ENCODE measurements around the gene SMC1A.

Gene SMC1A

DNA sequence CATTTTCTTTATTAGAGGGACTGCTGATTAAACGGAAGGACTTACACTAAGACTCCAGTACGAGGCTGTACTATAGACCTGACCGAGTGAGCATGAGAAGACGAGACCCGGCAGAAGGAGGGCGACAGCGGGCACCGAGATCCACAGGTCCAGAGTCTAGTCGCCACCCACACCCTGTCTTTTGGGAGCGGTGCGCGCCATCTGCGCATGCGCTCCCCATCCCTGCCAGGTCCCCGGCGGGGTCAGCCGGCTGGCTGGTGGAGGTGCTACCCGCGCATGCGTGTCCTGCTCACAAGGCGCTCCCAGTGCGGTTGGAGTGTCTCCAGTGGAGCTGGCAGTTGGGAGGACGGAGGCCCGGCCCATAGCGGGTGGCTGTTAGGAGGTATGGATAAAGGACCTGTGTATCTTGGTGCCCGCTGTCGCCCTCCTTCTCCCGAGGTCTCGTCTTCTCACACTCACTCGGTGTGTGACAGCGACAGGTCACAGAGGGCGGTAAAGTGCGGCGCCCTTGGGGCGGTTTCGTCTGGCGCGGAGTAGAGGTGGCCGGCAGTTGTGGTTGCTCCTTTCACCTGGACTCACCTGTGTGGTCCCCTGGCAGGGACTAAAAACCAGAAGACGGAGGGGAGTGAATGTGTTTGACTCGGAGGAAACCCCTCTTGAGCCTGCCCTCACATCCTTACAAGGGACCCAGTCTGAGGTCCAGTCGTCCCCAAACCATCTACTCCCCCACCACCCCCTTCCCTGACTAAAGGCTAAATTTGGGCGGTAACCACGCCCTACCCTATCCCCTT lies 19.3 kb upstream of the SMC1A start:
- Histone ChIP-seq H3K27ac (ENCODE audit: low read depth in 2 of 2, low read length in 2 of 2) (peak overlapping the region; percentile 72 to 84), H3K9ac (ENCODE audit: low read depth in 1 of 2, low read length in 2 of 2) (peak overlapping the region; percentile 1 to 73), H3K4me1 (ENCODE audit: control insufficient read depth in 2 of 2, insufficient read depth in 2 of 2, low read length in 2 of 2) (peaks cover 2 to 6% of the 10 kb centered on the region in 2 donors), H3K4me3 (ENCODE audit: low read length in 2 of 2) (peak overlapping the region; percentile 44 to 55), H3K27me3 (ENCODE audit: control insufficient read depth in 2 of 2, insufficient read depth in 2 of 2, low read length in 2 of 2) (peaks cover 8 to 10% of the 10 kb centered on the region in 2 donors), H3K9me3 (ENCODE audit: control insufficient read depth in 2 of 2, low read length in 2 of 2) (no peaks in the 10 kb centered on the region), H3K36me3 (ENCODE audit: control insufficient read depth in 2 of 2, insufficient read depth in 2 of 2, low read length in 2 of 2) (no peaks in the 10 kb centered on the region)

DNA sequence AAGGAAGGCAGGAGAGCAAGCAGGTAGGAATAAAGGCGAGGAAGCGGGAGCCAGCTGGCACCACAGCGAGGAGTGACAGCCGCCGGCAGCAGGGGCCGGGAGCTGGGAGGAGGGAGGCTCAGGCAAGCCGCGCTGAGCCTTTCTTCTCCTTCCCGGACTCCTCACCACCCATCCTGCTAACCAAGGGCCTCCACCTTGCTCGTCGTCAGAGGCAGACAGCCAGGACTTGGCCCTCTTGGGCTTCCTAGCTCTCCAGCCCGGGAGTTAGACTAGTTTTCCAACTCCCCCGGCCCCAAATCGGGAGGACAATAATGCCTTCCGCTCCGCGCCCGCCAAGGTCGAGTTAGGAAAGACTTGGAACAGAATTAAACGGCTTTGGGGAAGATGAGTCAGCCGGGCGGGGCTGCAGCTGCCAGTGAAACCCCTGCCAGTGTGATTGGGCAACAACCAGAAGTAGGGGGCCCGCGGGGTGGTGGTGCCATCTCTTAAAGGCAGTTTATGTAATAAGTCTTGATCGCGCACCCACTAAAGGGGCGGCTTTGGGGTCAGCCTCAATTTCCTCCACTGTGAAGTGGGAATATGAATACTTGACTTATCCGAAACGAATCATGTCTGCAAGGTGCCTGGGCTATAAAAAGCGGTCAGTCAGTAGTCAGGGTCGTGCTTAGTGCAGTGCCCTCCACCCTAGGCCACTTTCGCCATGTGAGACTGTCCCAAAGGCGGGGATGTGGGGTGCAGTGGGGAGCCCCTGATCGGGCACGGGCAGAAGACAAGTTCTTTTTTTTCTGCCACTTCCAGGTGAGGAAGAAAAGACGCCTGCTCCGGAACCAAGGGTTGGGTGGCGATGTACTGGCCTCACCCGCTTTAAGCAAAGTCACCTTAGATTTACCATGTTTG lies 18.4 kb upstream of the SMC1A start:
- peaks cover 2 to 6% of the 10 kb centered on the region in 2 donors for H3K4me1 ChIP-seq (ENCODE audit: control insufficient read depth in 2 of 2, insufficient read depth in 2 of 2, low read length in 2 of 2)
- H3K9me3 ChIP-seq (ENCODE audit: control insufficient read depth in 2 of 2, low read length in 2 of 2) = no peaks in the 10 kb centered on the region
- H3K27ac ChIP-seq (ENCODE audit: low read depth in 2 of 2, low read length in 2 of 2) = peak overlapping the region; percentile 72 to 84
- peaks cover 10 to 11% of the 10 kb centered on the region in 2 donors for H3K27me3 ChIP-seq (ENCODE audit: control insufficient read depth in 2 of 2, insufficient read depth in 2 of 2, low read length in 2 of 2)
- peak overlapping the region; percentile 65 to 73 for H3K9ac ChIP-seq (ENCODE audit: low read depth in 1 of 2, low read length in 2 of 2)
- no peaks in the 10 kb centered on the region for H3K36me3 ChIP-seq (ENCODE audit: control insufficient read depth in 2 of 2, insufficient read depth in 2 of 2, low read length in 2 of 2)
- H3K4me3 ChIP-seq (ENCODE audit: low read length in 2 of 2) = peak overlapping the region; percentile 44 to 55

DNA sequence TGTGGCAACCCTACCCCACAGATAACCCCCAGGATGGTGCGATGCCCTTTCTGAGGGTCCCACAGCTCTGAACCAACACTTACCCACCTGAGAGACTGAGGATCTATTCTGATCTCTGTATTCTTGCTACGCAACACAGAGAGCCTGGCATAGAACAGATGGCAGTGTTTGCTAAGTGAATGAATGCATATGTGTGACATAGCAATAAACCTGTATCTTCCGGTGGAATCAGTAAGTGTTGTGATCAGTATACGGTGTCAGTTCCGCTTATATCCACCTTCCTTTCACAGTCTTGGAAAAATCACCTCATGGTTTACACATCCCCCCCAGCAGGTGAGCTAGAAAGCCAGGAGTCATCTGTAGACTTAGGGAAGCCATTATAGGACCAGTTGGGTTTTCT lies 17.6 kb upstream of the SMC1A start:
- H3K36me3 ChIP-seq (ENCODE audit: control insufficient read depth in 2 of 2, insufficient read depth in 2 of 2, low read length in 2 of 2) = no peaks in the 10 kb centered on the region
- H3K4me3 ChIP-seq (ENCODE audit: low read length in 2 of 2) = peak overlapping the region; percentile 44 to 55
- peak overlapping the region; percentile 72 to 84 for H3K27ac ChIP-seq (ENCODE audit: low read depth in 2 of 2, low read length in 2 of 2)
- H3K27me3 ChIP-seq (ENCODE audit: control insufficient read depth in 2 of 2, insufficient read depth in 2 of 2, low read length in 2 of 2) = peaks cover 10 to 11% of the 10 kb centered on the region in 2 donors
- peak overlapping the region; percentile 65 to 73 for H3K9ac ChIP-seq (ENCODE audit: low read depth in 1 of 2, low read length in 2 of 2)
- H3K4me1 ChIP-seq (ENCODE audit: control insufficient read depth in 2 of 2, insufficient read depth in 2 of 2, low read length in 2 of 2) = peaks cover 2 to 6% of the 10 kb centered on the region in 2 donors
- H3K9me3 ChIP-seq (ENCODE audit: control insufficient read depth in 2 of 2, low read length in 2 of 2) = no peaks in the 10 kb centered on the region

DNA sequence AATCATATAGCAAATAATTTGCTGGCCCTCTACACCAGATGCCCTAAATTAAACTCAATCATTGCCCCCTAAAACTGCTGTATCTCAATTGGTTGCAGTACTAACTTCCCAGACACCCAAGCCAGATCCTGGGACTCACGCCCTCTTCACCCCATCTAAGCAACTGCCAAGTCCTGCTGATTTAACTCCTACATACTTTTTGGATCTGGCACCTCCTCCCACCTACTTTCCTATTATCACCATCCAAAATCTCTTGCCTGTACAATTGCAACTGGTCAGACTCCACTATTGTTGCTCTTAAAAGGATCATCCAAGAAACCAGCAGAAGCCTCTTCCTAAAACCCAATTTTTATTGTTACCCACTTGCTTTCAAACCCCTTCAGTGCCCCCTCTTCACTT lies 16.4 kb upstream of the SMC1A start:
- Histone ChIP-seq H3K4me3 (ENCODE audit: low read length in 2 of 2) (no peak overlapping the region), H3K9ac (ENCODE audit: low read depth in 1 of 2, low read length in 2 of 2) (no peak overlapping the region), H3K4me1 (ENCODE audit: control insufficient read depth in 2 of 2, insufficient read depth in 2 of 2, low read length in 2 of 2) (peaks cover 6 to 13% of the 10 kb centered on the region in 2 donors), H3K27me3 (ENCODE audit: control insufficient read depth in 2 of 2, insufficient read depth in 2 of 2, low read length in 2 of 2) (peaks cover 10 to 11% of the 10 kb centered on the region in 2 donors), H3K36me3 (ENCODE audit: control insufficient read depth in 2 of 2, insufficient read depth in 2 of 2, low read length in 2 of 2) (no peaks in the 10 kb centered on the region), H3K27ac (ENCODE audit: low read depth in 2 of 2, low read length in 2 of 2) (no peak overlapping the region), H3K9me3 (ENCODE audit: control insufficient read depth in 2 of 2, low read length in 2 of 2) (no peaks in the 10 kb centered on the region)

DNA sequence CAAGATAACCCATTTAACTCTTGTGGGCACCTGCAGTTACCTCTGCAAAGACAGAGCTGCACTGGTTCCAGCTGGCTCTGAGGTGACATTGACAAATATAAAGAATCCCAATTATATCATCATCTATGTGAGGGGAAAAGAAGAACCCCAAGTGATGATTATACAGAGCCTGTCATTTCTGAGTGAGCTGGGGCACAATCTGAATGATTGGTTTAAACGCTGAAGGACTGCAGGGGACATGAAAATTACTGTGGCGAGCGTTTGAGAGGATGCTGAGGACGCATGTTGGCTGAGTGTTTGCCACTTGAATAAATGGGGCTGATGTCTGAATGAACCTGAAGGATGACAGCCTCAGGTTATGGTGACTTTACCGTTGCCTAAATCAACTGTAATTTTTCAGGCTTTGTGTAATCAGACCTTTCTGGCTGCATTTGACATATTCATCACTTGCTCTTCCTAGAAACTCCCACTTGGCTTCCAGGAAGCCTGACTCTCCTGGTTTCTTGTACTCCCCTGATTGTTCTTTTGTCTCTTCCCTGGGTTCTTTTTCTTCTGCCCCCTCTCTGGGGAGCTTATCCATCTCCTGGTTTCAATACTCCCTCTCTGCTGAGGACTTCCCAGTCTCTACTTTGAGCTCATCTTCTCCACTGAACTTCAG lies 15.8 kb upstream of the SMC1A start:
- Histone ChIP-seq H3K27me3 (ENCODE audit: control insufficient read depth in 2 of 2, insufficient read depth in 2 of 2, low read length in 2 of 2) (peaks cover 10 to 11% of the 10 kb centered on the region in 2 donors), H3K27ac (ENCODE audit: low read depth in 2 of 2, low read length in 2 of 2) (no peak overlapping the region)

DNA sequence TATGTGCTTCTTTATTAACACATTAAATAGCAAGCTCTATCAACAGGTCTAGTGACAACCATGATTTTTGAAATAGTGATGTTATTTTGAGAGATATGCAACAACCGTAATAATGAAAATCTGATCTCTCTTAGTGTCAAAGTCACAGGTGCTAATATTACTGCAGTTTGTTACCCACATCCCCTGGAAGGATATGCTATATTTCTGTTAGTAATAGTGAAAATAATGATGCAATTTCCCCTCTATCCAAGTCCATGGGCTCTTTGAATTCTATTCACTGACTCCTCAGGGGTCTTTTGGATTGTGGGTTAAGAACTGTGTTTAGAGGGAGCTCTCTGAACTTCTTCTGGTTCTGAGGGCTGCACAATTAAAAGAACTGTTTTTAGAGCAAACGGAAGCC lies 14.8 kb upstream of the SMC1A start:
- Histone ChIP-seq H3K4me3 (ENCODE audit: low read length in 2 of 2) (no peak overlapping the region), H3K4me1 (ENCODE audit: control insufficient read depth in 2 of 2, insufficient read depth in 2 of 2, low read length in 2 of 2) (peaks cover 13 to 18% of the 10 kb centered on the region in 2 donors), H3K27ac (ENCODE audit: low read depth in 2 of 2, low read length in 2 of 2) (no peak overlapping the region), H3K27me3 (ENCODE audit: control insufficient read depth in 2 of 2, insufficient read depth in 2 of 2, low read length in 2 of 2) (peaks cover 10% of the 10 kb centered on the region in 2 donors), H3K9ac (ENCODE audit: low read depth in 1 of 2, low read length in 2 of 2) (no peak overlapping the region), H3K36me3 (ENCODE audit: control insufficient read depth in 2 of 2, insufficient read depth in 2 of 2, low read length in 2 of 2) (no peaks in the 10 kb centered on the region), H3K9me3 (ENCODE audit: control insufficient read depth in 2 of 2, low read length in 2 of 2) (no peaks in the 10 kb centered on the region)

More for the DNA sequence above, 15.8 kb upstream of the SMC1A start:
- Histone ChIP-seq H3K9me3 (ENCODE audit: control insufficient read depth in 2 of 2, low read length in 2 of 2) (no peaks in the 10 kb centered on the region), H3K36me3 (ENCODE audit: control insufficient read depth in 2 of 2, insufficient read depth in 2 of 2, low read length in 2 of 2) (no peaks in the 10 kb centered on the region), H3K4me1 (ENCODE audit: control insufficient read depth in 2 of 2, insufficient read depth in 2 of 2, low read length in 2 of 2) (peaks cover 12 to 18% of the 10 kb centered on the region in 2 donors), H3K4me3 (ENCODE audit: low read length in 2 of 2) (no peak overlapping the region), H3K9ac (ENCODE audit: low read depth in 1 of 2, low read length in 2 of 2) (no peak overlapping the region)

DNA sequence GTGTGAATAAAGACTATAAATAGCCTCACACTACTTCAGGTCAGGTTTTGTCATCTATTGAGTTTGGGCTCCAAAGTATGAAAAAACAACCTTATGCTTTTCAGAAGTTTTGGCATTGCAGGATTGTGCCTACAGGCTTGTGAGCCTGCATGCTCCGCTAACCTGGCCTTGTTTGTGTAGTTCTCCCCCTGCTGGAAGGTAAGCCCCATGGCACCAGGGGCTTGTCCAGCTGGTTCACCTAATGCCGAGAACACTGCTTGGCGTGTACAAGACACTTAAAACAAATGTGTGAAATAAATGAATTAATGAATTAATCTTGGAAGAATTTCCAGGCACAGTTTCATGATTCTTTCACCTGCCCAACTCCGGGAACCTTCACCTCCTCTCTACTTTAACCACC lies 13.5 kb upstream of the SMC1A start:
- Histone ChIP-seq H3K9me3 (ENCODE audit: control insufficient read depth in 2 of 2, low read length in 2 of 2) (no peaks in the 10 kb centered on the region), H3K36me3 (ENCODE audit: control insufficient read depth in 2 of 2, insufficient read depth in 2 of 2, low read length in 2 of 2) (peaks cover 7 to 11% of the 10 kb centered on the region in 2 donors), H3K4me1 (ENCODE audit: control insufficient read depth in 2 of 2, insufficient read depth in 2 of 2, low read length in 2 of 2) (peaks cover 11 to 15% of the 10 kb centered on the region in 2 donors), H3K27ac (ENCODE audit: low read depth in 2 of 2, low read length in 2 of 2) (no peak overlapping the region), H3K4me3 (ENCODE audit: low read length in 2 of 2) (no peak overlapping the region), H3K27me3 (ENCODE audit: control insufficient read depth in 2 of 2, insufficient read depth in 2 of 2, low read length in 2 of 2) (peaks cover 6% of the 10 kb centered on the region in 2 donors), H3K9ac (ENCODE audit: low read depth in 1 of 2, low read length in 2 of 2) (peak overlapping the region in 1 of 2 donors; percentile 32)

DNA sequence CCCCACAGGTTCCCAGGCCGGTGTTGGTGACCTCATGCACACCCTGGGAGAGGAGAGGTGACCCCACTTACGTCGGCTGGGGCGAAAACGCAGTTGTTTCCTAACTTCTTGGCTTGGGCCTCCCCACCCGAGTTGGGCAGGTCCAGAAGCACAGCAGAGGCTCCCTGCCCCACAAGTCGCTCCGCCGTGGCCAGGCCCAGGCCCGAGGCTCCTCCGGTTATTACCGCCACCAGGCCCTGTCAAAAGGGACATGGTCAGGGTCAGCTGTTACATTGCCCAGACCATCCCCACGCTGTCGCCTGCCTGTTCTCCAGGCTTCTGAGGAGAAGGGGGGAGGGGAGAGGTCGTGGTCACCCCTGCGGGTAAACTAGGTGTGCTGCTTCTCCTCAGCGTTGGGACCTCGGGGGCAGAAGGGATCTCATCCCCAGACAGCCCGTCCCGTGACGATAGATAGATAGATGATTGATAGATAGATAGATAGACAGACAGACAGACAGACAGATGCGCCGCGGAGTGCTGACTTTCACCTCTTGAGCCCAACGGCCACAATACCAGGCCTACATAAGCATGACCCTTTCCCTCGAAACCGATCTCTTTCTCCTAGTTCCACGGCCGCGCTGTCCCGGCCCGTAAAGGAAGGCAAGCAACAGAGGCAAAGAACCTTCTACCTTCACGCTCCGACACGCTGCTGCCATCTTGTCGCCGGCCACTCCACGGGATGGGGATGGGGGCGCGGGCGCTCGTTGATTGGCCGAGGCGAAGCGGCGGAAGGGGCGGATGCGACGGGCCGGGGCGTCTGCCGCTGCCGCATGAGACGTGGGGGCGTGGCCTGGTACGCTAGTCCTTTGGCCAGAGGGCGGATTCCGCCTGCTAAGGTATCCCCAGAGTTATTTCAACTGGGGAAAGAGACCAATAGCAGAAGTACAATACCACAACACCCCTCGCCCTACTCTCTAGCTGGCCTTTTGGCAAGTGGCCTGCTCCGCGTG lies 11.5 kb upstream of the SMC1A start, which contains the start of gene HSD17B10:
Gene HSD17B10 (minus strand): TSS at position 720 of the 989 bp plus-strand sequence. CDS start 25 bp downstream, at position 695.
- Histone ChIP-seq H3K4me1 (ENCODE audit: control insufficient read depth in 2 of 2, insufficient read depth in 2 of 2, low read length in 2 of 2) (peaks cover 11 to 12% of the 10 kb centered on the region in 2 donors), H3K9ac (ENCODE audit: low read depth in 1 of 2, low read length in 2 of 2) (peak within 1 kb of the TSS; percentile 77 to 78), H3K27ac (ENCODE audit: low read depth in 2 of 2, low read length in 2 of 2) (peak within 1 kb of the TSS; percentile 20 to 48), H3K27me3 (ENCODE audit: control insufficient read depth in 2 of 2, insufficient read depth in 2 of 2, low read length in 2 of 2) (peaks cover 5 to 6% of the 10 kb centered on the region in 2 donors), H3K9me3 (ENCODE audit: control insufficient read depth in 2 of 2, low read length in 2 of 2) (no peaks in the 10 kb centered on the region), H3K4me3 (ENCODE audit: low read length in 2 of 2) (peak within 1 kb of the TSS; percentile 86 to 94), H3K36me3 (ENCODE audit: control insufficient read depth in 2 of 2, insufficient read depth in 2 of 2, low read length in 2 of 2) (peaks cover 9 to 13% of the 10 kb centered on the region in 2 donors)

DNA sequence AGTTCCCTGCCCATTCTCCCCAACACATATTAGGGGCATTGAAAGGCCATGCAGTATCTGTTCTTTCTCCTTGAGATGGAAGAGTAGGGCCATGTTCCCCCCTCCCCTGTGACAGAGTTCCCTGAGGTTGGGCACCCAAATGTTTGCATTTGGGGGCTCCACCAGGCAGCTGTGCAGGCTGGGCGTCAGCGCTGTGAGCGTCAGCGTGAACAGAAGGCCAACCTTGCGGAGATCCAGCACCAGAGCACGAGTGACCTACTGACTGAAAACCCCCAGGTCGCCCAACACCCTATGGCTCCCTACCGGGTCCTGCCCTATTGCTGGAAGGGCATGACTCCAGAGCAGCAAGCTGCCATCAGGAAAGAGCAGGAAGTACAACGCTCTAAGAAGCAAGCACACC lies 7.8 kb upstream of the SMC1A start:
- Histone ChIP-seq H3K27ac (ENCODE audit: low read depth in 2 of 2, low read length in 2 of 2) (no peak overlapping the region), H3K4me3 (ENCODE audit: low read length in 2 of 2) (no peak overlapping the region), H3K9me3 (ENCODE audit: control insufficient read depth in 2 of 2, low read length in 2 of 2) (no peaks in the 10 kb centered on the region), H3K36me3 (ENCODE audit: control insufficient read depth in 2 of 2, insufficient read depth in 2 of 2, low read length in 2 of 2) (peaks cover 9 to 13% of the 10 kb centered on the region in 2 donors), H3K9ac (ENCODE audit: low read depth in 1 of 2, low read length in 2 of 2) (no peak overlapping the region), H3K4me1 (ENCODE audit: control insufficient read depth in 2 of 2, insufficient read depth in 2 of 2, low read length in 2 of 2) (peaks cover 11 to 12% of the 10 kb centered on the region in 2 donors), H3K27me3 (ENCODE audit: control insufficient read depth in 2 of 2, insufficient read depth in 2 of 2, low read length in 2 of 2) (no peaks in the 10 kb centered on the region)
